Upper lobe of left lung (tissue), 6 donors: ENCODE data around the gene MEGF6. TPM values are rescaled to one million over a fixed set of nuclear protein-coding genes. Genes with fewer than 3 reads are reported as not detected.

Source experiments
- ATAC-seq, 2 donors: fragments of 200-7000 bp; cut with Tn5 transposase; one replicate each; pipeline ENCODE4 v1.9.1; 2022; ENCODE audit warnings: mild to moderate bottlenecking in 2 of 2, moderate library complexity in 2 of 2; ENCODE audit not compliant: low FRiP score in 2 of 2
- DNase-seq, 2 donors: peaks; one replicate each; pipeline ENCODE4 v3.0.0-alpha.2; 2019 to 2020
- H3K27ac ChIP-seq, 4 donors: fragments of 200-600 bp; sonication (generic); one replicate each; pipeline ENCODE4 v1.5.1; 2016 to 2019
- H3K27me3 ChIP-seq, 4 donors: fragments of 200-600 bp; sonication (generic); one replicate each; pipeline ENCODE4 v1.5.1; 2017 to 2019
- H3K36me3 ChIP-seq, 4 donors: fragments of 200-600 bp; sonication (generic); one replicate each; pipeline ENCODE4 v1.5.1; 2016 to 2019
- H3K4me1 ChIP-seq, 4 donors: fragments of 200-600 bp; sonication (generic); one replicate each; pipeline ENCODE4 v1.5.1; 2018 to 2019
- H3K4me3 ChIP-seq, 4 donors: fragments of 200-600 bp; sonication (generic); one replicate each; pipeline ENCODE4 v1.5.1; 2017 to 2019; ENCODE audit warnings: mild to moderate bottlenecking in 2 of 4, moderate library complexity in 1 of 4
- H3K9me3 ChIP-seq, 4 donors: fragments of 200-600 bp; sonication (generic); one replicate each; pipeline ENCODE4 v1.5.1; 2018 to 2019
- CTCF ChIP-seq, 6 experiments: fragments of 450-650 bp in 4 of 6; fragments of 200-600 bp in 2 of 6; sonication (generic) in 2 of 6; IDR thresholded peaks; one replicate each; pipeline ENCODE4 v1.5.1; 2016 to 2019; ENCODE audit warnings: antibody characterized with exemption in 6 of 6
- EP300 ChIP-seq, 4 donors: sonication (generic); formaldehyde crosslinking; IDR thresholded peaks; one replicate each; pipeline ENCODE4 v1.5.1; 2017; ENCODE audit warnings: antibody characterized with exemption in 4 of 4, control low read depth in 2 of 4
- POLR2A ChIP-seq, 4 donors: fragments of 450-650 bp; IDR thresholded peaks; one replicate each; pipeline ENCODE4 v1.5.1; 2016 to 2017; ENCODE audit warnings: antibody characterized with exemption in 4 of 4, mild to moderate bottlenecking in 2 of 4
- POLR2AphosphoS5 ChIP-seq, 2 donors: sonication (generic); formaldehyde crosslinking; IDR thresholded peaks; one replicate each; pipeline ENCODE4 v1.5.1; 2017; ENCODE audit warnings: antibody characterized with exemption in 2 of 2
- WGBS, 2 donors: methylation state at CpG; one replicate each; pipeline ENCODE4 v1.1.5; 2017 to 2018; 5-methylcytosine and 5-hydroxymethylcytosine counted together
- total RNA-seq, 6 donors: library from RNA; depleted of rRNA in 4 of 6; stranded (reverse); fragments of >200 nt in 4 of 6; gene quantifications; one replicate each; pipeline versions ENCODE4 v1.1.0 to v1.2.1, GENCODE V29; 2016 to 2021
- donor health status: DM: no; HTN: no; CAD: no; lungs with moderate emphysema.
- donor health status: DM: no; HTN: yes; CAD: no; lungs with severe emphysema.

MEGF6 gene
- total RNA-seq, 6 donors from 2014 or later: 23.8 to 128 (median 83.5) TPM

- ATAC-seq: no peak
- no peak for DNase-seq
- Histone ChIP-seq H3K27me3 (peaks cover 0 to 4% (median 0%) of the 10 kb centered on the region in 4 donors), H3K9me3 (no peaks in the 10 kb centered on the region), H3K36me3 (no peaks in the 10 kb centered on the region), H3K4me3 (no peak overlapping the region), H3K4me1 (no peaks in the 10 kb centered on the region), H3K27ac (no peak overlapping the region)
- WGBS, 2 donors: 79 to 83% methylated on average over 12 of the region's 12 CpGs
- TF ChIP-seq POLR2A (IDR thresholded peaks at IDR 0.05) (no peak), CTCF (IDR thresholded peaks at IDR 0.05) (no peak), EP300 (IDR thresholded peaks at IDR 0.05) (no peak), POLR2AphosphoS5 (IDR thresholded peaks at IDR 0.05) (no peak)
Observed at GRCh38 chr1:3442901-3443300, 168.4 kb downstream of the MEGF6 start.

DNA sequence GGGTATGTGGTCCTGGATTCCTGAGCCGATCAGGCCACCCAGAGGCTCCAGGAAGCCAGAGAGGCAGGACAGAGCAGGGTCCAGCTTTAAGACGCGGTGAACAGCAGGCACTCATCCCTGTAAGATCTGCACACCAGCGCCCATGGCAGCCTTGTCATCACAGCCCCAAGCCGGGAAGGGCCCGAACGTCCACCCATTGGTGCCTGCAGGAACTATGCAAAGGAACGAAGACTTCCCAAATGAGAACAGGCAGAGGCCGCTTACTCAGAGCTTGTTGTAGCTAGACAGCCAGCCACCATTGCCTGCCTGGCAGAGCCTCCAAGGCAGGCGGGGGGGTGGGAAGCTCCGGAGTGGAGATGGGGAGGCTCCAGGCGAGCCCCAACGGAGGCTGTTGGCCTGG is 169.0 kb downstream of the MEGF6 start:
- no peaks in the 10 kb centered on the region for H3K36me3 ChIP-seq
- peaks cover 0 to 4% (median 0%) of the 10 kb centered on the region in 4 donors for H3K27me3 ChIP-seq
- TF ChIP-seq POLR2A (IDR thresholded peaks at IDR 0.05): no peak
- no peak for TF ChIP-seq CTCF (IDR thresholded peaks at IDR 0.05)
- DNase-seq: peak in 1 of 2 donors; percentile 44
- H3K27ac ChIP-seq: no peak overlapping the region
- no peak for ATAC-seq
- H3K4me1 ChIP-seq: no peaks in the 10 kb centered on the region
- no peak overlapping the region for H3K4me3 ChIP-seq
- 71 to 77% methylated on average over 5 to 13 of the region's 13 CpGs for WGBS, 2 donors
- no peaks in the 10 kb centered on the region for H3K9me3 ChIP-seq

DNA sequence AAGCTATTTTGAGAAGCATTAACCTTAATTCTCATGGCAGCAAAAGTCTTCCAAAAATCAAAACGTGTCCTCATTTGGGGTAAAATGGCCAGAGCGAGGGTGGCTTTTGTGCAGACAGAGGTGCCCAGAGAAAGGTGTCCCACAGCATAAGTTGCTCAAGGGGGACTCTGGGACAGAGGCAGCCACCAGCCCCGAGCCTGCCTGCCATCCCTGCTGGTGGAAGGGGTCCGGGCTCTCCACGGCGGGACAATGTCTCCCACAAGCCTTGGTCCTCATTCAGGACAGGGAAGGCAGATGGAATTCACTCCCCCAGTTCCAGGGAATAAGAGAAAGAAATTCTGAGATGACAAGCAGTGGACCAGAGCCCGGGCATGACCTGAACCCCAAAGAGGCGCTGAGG is 169.4 kb downstream of the MEGF6 start:
- 77 to 79% methylated on average over 4 to 8 of the region's 8 CpGs for WGBS, 2 donors
- Histone ChIP-seq H3K4me1 (no peaks in the 10 kb centered on the region), H3K27ac (no peak overlapping the region), H3K36me3 (no peaks in the 10 kb centered on the region), H3K27me3 (peaks cover 0 to 4% (median 0%) of the 10 kb centered on the region in 4 donors), H3K4me3 (no peak overlapping the region), H3K9me3 (no peaks in the 10 kb centered on the region)
- ATAC-seq (no peak), DNase-seq (no peak)
- no peak for TF ChIP-seq POLR2AphosphoS5 (IDR thresholded peaks at IDR 0.05)
- no peak for TF ChIP-seq POLR2A (IDR thresholded peaks at IDR 0.05)
- no peak for TF ChIP-seq EP300 (IDR thresholded peaks at IDR 0.05)
- TF ChIP-seq CTCF (IDR thresholded peaks at IDR 0.05): no peak

DNA sequence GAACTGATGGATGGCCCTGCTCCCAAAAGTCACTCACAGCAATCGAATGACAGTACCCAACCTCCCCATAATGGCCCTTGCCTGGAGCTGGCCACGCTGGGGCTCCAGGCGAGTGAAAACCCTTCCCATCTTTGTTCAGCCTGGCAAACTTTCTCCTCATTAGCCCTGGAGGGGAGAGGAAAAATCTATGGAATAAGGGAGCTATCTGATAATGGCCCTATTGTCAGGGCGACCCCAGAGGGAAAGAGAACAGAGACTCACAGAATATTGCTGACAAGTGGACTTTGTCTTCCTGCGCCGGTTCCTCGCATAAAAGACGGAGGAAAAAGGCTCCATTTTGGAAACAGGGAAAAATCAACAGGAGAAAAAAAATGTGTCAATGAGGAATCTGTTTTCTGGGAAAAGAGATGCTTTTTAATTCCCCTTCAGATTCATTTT is 169.9 kb downstream of the MEGF6 start:
- H3K27ac ChIP-seq: no peak overlapping the region
- ATAC-seq (no peak), DNase-seq (no peak)
- H3K4me1 ChIP-seq: no peaks in the 10 kb centered on the region
- H3K27me3 ChIP-seq: peaks cover 0 to 4% (median 0%) of the 10 kb centered on the region in 4 donors
- no peak overlapping the region for H3K4me3 ChIP-seq
- TF ChIP-seq EP300 (IDR thresholded peaks at IDR 0.05) (no peak), POLR2AphosphoS5 (IDR thresholded peaks at IDR 0.05) (no peak), POLR2A (IDR thresholded peaks at IDR 0.05) (no peak), CTCF (IDR thresholded peaks at IDR 0.05) (no peak)
- no peaks in the 10 kb centered on the region for H3K9me3 ChIP-seq
- H3K36me3 ChIP-seq: no peaks in the 10 kb centered on the region
- 65 to 66% methylated on average over 6 to 8 of the region's 8 CpGs for WGBS, 2 donors

GRCh38 chr1:3440711-3441409 is 170.4 kb downstream of the MEGF6 start:
- TF ChIP-seq EP300 (IDR thresholded peaks at IDR 0.05) (no peak), POLR2A (IDR thresholded peaks at IDR 0.05) (no peak), POLR2AphosphoS5 (IDR thresholded peaks at IDR 0.05) (no peak)
- no peak for ATAC-seq

More at GRCh38 chr1:3440711-3441409, 170.4 kb downstream of the MEGF6 start:
- 53 to 64% methylated on average over 8 to 20 of the region's 20 CpGs for WGBS, 2 donors
- Histone ChIP-seq H3K27me3 (peaks cover 0 to 4% (median 0%) of the 10 kb centered on the region in 4 donors), H3K4me1 (no peaks in the 10 kb centered on the region), H3K36me3 (no peaks in the 10 kb centered on the region), H3K9me3 (no peaks in the 10 kb centered on the region), H3K4me3 (no peak overlapping the region), H3K27ac (no peak overlapping the region)
- DNase-seq: no peak
